Vagina (tissue), 2 donors: ENCODE measurements around the gene TMPRSS13. TPM values are rescaled to one million over a fixed set of nuclear protein-coding genes. Genes with fewer than 3 reads are reported as not detected.

ENCODE experiments used
- DNase-seq, 2 donors: peaks; one replicate each; pipeline ENCODE4 v3.0.0-alpha.2; 2017; ENCODE audit errors: extremely low spot score in 2 of 2
- H3K27ac ChIP-seq: fragments of 200-600 bp; sonication (generic); one replicate; pipeline ENCODE4 v1.5.1; 2019
- H3K27me3 ChIP-seq: fragments of 200-600 bp; sonication (generic); one replicate; pipeline ENCODE4 v1.5.1; 2019
- H3K36me3 ChIP-seq, 2 donors: fragments of 200-600 bp; sonication (generic); one replicate each; pipeline ENCODE4 v1.5.1; 2017 to 2019
- H3K4me1 ChIP-seq: fragments of 200-600 bp; sonication (generic); one replicate; pipeline ENCODE4 v1.5.1; 2019
- H3K4me3 ChIP-seq, 2 donors: fragments of 200-600 bp; sonication (generic); 1 replicate in 1 of 2; 2 replicates in 1 of 2; pipeline ENCODE4 v1.5.1; 2016 to 2019
- H3K9me3 ChIP-seq: fragments of 200-600 bp; sonication (generic); one replicate; pipeline ENCODE4 v1.5.1; 2019
- CTCF ChIP-seq, 3 experiments: fragments of 450-650 bp in 2 of 3; fragments of 200-600 bp in 1 of 3; sonication (generic) in 1 of 3; IDR thresholded peaks; one replicate each; pipeline ENCODE4 v1.5.1; 2017 to 2019; ENCODE audit warnings: antibody characterized with exemption in 3 of 3, mild to moderate bottlenecking in 2 of 3, moderate library complexity in 2 of 3
- POLR2A ChIP-seq, 2 donors: fragments of 450-650 bp; IDR thresholded peaks; one replicate each; pipeline ENCODE4 v1.6.1; 2017; ENCODE audit warnings: antibody characterized with exemption in 2 of 2, mild to moderate bottlenecking in 2 of 2, moderate library complexity in 2 of 2
- POLR2AphosphoS5 ChIP-seq, 2 donors: sonication (generic); formaldehyde crosslinking; IDR thresholded peaks; one replicate each; pipeline ENCODE4 v1.9.0; 2017; ENCODE audit warnings: antibody characterized with exemption in 2 of 2, mild to moderate bottlenecking in 2 of 2, low read depth in 1 of 2; ENCODE audit not compliant: insufficient read depth in 1 of 2
- intact Hi-C: fragments of 100-400 bp; cut with DNase I; formaldehyde crosslinking; loops from one replicate; pipeline ENCODE4 v1.15.1; 2023
- total RNA-seq: library from RNA; depleted of rRNA; stranded (reverse); fragments of >200 nt; gene quantifications from one replicate; pipeline ENCODE4 v1.2.3, GENCODE V29; 2016

The TMPRSS13 gene
- total RNA-seq, 1 donor from 2014 or later = 9.6 TPM

- no peak for DNase-seq
- no peak for TF ChIP-seq POLR2A (IDR thresholded peaks at IDR 0.05)
- TF ChIP-seq CTCF (IDR thresholded peaks at IDR 0.05) = no peak
- TF ChIP-seq POLR2AphosphoS5 (IDR thresholded peaks at IDR 0.05; ENCODE audit: insufficient read depth in 1 of 2, low read depth in 1 of 2) = no peak
Measured at GRCh38 chr11:117915672-117916235, 13.4 kb downstream of the TMPRSS13 start.

GRCh38 chr11:117914991-117915618 lies 14.1 kb downstream of the TMPRSS13 start:
- H3K9me3 ChIP-seq = no peaks in the 10 kb centered on the region
- no peaks in the 10 kb centered on the region for H3K4me1 ChIP-seq
- no peak for TF ChIP-seq POLR2AphosphoS5 (IDR thresholded peaks at IDR 0.05; ENCODE audit: insufficient read depth in 1 of 2, low read depth in 1 of 2)
- no peak for TF ChIP-seq CTCF (IDR thresholded peaks at IDR 0.05)
- H3K36me3 ChIP-seq = no peaks in the 10 kb centered on the region
- no peak overlapping the region for H3K27ac ChIP-seq
- no peak overlapping the region for H3K4me3 ChIP-seq
- intact Hi-C loops = loop anchor here (2.0 kb wide), 1 partner anchor 18 kb away; no protein-coding TSS in a partner anchor
- no peak for DNase-seq
- no peaks in the 10 kb centered on the region for H3K27me3 ChIP-seq

More at GRCh38 chr11:117915672-117916235, 13.4 kb downstream of the TMPRSS13 start:
- H3K4me3 ChIP-seq = no peak overlapping the region
- no peaks in the 10 kb centered on the region for H3K36me3 ChIP-seq
- no peak overlapping the region for H3K27ac ChIP-seq
- intact Hi-C loops = loop anchor here (2.0 kb wide), 1 partner anchor 17 kb away; no protein-coding TSS in a partner anchor
- no peaks in the 10 kb centered on the region for H3K4me1 ChIP-seq
- no peaks in the 10 kb centered on the region for H3K27me3 ChIP-seq
- no peaks in the 10 kb centered on the region for H3K9me3 ChIP-seq

- Histone ChIP-seq H3K4me1 (no peaks in the 10 kb centered on the region), H3K36me3 (no peaks in the 10 kb centered on the region), H3K27me3 (no peaks in the 10 kb centered on the region), H3K4me3 (no peak overlapping the region), H3K27ac (no peak overlapping the region), H3K9me3 (no peaks in the 10 kb centered on the region)
- intact Hi-C loops = loop anchor here (2.0 kb wide), 1 partner anchor 18 kb away; no protein-coding TSS in a partner anchor
- no peak for DNase-seq
- TF ChIP-seq POLR2A (IDR thresholded peaks at IDR 0.05) = no peak
- TF ChIP-seq POLR2AphosphoS5 (IDR thresholded peaks at IDR 0.05; ENCODE audit: insufficient read depth in 1 of 2, low read depth in 1 of 2) = no peak
- no peak for TF ChIP-seq CTCF (IDR thresholded peaks at IDR 0.05)
Measured at GRCh38 chr11:117914398-117914761, 14.8 kb downstream of the TMPRSS13 start.

GRCh38 chr11:117913736-117914397 lies 15.3 kb downstream of the TMPRSS13 start:
- no peak overlapping the region for H3K27ac ChIP-seq
- no peaks in the 10 kb centered on the region for H3K9me3 ChIP-seq
- intact Hi-C loops = loop anchor here (2.0 kb wide), 1 partner anchor 19 kb away; no protein-coding TSS in a partner anchor
- H3K27me3 ChIP-seq = no peaks in the 10 kb centered on the region
- H3K4me1 ChIP-seq = no peaks in the 10 kb centered on the region
- no peak overlapping the region for H3K4me3 ChIP-seq
- H3K36me3 ChIP-seq = no peaks in the 10 kb centered on the region
- DNase-seq = no peak
- TF ChIP-seq CTCF (IDR thresholded peaks at IDR 0.05) = no peak
- TF ChIP-seq POLR2AphosphoS5 (IDR thresholded peaks at IDR 0.05; ENCODE audit: insufficient read depth in 1 of 2, low read depth in 1 of 2) = no peak
- TF ChIP-seq POLR2A (IDR thresholded peaks at IDR 0.05) = no peak
